ENCODE measurements around the gene NTNG1.

The NTNG1 gene

DNA sequence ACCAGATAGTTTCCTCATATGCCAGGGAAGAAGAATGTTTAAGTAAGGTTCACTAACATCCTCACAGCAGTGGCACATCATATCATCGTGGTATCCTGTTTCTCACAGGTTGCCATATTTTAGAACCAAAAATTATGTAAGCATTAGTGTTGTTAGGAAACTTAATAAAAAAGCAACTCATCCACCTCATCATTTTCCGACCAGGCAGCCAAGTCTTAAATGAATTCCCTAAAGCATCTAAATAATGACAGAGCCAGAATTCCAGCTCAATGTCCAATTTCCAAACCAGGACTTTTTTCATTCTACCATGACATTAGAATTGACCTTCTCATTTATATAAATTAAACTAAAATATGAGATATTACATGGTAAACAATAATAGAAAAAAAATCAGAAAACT lies 272.7 kb downstream of the NTNG1 start:
- DNase-seq (ENCODE audit: low spot score): no peak

DNA sequence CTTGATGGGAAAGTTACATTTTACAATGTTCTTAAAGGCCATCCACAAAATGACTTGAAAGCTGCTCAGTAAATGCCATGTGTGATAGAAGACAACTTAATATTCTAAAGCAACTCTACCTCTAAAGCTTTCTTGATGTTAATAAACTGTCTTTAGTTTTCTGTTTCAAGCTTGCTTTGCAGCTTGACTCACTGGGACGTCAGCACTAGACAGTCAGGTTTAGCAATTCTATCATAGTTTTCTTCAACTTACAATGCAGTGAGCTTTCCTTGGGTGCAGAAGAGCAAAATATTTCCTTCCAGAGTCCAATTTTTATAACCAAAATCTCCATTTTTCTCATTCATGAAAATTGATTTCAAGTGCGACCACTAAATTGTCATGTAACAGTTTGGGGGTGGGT lies 273.1 kb downstream of the NTNG1 start:
- DNase-seq (ENCODE audit: low spot score): no peak

DNA sequence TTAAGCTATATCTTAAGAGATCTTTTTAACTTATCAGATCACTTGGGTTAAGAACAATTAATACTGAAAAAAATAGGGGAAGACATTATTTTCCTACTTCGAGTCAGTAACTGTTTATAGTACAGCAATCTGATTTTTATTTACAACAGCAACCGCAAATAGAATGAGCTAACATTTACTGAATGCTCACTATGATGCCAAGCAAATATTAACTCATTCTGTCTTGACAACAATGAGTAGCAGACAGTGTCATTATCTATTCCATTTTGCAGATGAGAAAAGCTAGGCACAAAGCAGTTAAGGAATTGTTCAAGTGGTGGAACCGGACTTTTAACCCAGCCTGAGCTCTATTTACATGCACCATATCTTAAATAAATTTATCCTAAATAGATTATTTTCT lies 273.7 kb downstream of the NTNG1 start:
- DNase-seq (ENCODE audit: low spot score): no peak

DNA sequence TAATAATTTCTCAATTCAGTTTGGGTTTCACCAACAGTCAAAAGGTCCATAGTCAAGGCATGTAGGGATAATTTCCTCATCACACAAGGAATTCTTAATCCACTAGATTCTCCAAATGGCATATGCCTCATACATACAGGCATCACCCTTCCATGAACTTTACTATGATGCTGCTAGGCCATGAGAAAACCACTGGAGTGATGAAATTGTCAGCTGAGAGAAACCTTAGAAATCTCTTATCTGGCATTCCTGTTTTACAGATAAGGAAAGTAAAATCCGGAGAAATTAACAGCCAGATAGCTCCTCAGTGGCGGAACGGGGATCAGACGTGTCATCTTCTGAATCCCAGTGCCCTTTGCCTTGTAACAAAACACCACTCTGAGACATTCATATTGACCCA lies 274.4 kb downstream of the NTNG1 start:
- no peak for DNase-seq (ENCODE audit: low spot score)

DNA sequence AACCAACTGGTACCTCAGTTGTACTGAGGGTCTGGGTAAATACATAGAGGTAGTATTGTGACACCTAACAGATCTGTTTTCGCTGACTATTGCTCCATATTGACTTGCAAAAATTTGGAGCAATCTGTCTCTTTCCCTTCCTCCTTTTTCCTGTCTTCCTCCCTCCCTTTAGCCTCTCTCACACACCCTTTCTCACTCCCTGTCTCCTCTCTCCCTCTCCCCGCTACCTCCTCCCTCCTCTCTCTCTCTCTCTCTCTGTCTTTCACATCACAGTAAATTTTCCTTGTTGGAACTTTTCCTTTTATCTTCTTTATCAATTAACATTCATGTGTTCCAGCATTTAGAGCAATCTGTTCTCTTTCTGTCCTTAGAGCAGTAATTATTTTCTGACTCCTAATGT lies 278.2 kb downstream of the NTNG1 start:
- DNase-seq (ENCODE audit: low spot score): no peak

DNA sequence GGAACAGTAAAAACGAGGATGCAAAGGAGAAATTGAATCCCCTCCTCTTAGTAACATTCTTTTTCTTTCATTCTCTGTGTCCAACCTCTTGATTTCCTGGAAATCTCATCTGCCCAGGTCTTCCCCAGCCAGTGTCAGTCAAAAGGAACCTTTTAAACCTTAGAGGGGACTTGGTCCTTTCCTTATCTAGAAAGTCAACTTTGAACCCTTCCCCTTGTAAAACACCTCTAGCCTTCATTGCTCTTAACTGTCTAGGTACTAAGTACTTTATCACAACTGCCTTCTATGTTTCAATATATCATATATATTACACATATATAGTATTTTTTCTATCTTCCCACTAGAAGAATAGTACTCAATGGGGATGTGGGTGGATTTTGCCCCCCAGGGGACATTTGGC lies 282.1 kb downstream of the NTNG1 start:
- no peak for DNase-seq (ENCODE audit: low spot score)

DNA sequence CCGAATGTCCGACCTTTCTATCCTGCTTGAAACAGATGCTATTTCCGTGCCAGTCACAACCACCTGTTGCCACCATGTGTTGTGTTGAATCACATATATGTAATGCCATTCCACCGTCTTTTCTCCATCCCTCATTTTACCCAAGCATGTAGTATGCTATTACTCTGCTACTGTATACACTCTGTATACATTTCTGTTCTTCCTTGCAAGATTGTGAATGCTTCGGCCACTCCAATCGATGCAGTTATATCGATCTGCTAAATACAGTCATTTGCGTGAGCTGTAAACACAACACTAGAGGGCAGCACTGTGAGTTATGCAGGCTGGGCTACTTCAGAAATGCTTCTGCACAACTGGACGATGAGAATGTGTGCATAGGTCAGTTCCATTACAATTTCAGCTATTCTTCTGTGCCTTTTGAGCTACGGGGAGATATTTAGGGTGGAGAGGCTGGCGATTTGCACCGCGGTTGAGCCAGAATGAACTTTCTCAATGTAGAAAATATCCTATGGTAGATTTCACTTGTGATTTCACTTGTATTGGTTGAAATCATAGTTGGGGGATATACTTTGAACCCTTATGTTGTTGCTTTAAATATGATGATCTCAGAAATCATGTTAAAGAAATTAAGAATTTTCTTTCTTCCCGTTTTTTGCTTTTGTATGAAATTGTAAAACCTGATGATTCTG lies 289.8 kb downstream of the NTNG1 start:
- DNase-seq (ENCODE audit: low spot score): peak; percentile 4

DNA sequence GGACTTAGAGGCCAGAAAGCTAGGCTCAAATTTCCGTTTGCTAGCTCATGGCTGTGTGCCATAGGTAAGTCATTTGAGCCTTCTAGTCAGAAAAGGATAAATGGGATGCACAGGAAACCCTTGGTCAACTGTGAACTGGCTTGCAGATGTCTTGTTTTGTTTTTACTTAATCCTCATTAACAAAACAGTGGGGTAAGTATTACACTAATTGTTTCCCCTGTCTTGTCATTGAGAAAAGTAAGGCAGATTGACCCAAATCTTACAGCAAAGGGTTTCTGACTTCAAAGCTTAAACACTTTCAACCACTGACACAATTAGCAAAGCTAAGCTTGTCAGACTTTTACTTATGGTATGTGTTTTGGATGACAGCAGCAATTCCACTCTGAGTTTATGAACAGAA lies 291.3 kb downstream of the NTNG1 start:
- no peak for DNase-seq (ENCODE audit: low spot score)

DNA sequence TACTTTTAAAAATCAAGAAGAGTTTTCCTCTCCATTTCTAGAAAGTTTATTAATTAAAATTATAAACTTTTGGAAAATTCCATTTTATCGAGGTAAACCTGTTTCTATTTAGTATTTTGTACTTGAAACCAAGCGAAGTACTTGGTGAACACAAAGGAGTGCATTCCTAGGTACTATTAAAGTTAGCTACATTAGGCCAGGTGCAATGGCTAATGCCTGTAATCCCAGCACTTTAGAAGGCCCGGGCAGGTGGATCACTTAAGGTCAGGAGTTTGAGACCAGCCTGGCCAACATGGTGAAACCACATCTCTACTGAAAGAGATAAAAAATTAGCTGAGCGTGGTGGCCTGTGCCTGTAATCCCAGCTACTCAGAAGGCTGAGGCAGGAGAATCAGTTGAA lies 292.2 kb downstream of the NTNG1 start:
- no peak for DNase-seq (ENCODE audit: low spot score)

DNA sequence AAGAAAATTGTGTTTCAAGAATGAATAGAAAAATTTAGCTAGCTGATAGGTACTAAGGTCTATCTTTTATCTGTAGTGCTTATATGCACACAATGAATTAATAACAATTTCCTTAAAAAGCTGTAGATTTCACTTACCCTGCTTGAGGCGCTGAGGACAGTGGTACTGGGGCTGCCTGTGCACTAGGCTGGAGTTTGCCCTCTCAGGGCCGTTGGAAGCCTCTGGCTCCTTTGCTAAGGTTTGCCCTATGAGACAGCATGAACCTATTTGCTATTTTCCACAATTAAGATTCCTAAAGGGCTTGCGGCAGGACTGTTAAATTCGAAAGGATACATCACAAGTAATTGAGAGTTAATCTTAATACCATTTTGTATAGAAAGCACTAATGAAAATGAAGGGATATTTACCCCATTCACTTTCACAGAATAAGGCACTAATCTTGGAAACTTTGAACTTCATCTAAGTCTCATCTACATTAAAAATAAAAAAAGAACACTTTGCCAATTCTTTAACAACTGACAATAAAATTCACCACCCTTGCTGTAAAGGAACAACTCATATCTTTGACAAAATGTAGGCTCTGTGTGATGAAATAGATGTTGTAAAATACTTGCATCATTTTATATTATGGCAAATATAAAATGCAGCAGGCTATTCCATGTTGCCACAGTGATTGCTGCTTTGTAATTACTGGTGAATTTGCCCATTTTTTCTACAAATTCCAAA lies 293.0 kb downstream of the NTNG1 start:
- no peak for DNase-seq (ENCODE audit: low spot score)

DNA sequence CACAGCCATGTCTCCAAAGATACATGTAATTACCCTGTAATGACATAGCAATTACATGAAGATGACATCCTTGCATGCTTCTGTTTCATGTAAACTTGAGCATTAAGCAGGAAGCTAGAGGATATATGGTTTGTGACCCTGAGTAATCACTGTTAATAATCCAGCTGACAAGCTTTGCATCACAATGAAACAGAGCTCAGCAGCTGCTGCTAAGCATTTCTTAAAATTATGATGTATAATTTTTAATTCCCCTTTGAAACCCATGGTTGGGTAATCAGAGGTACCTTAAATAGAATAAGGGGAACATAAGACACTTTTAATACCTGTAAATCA lies 293.5 kb downstream of the NTNG1 start:
- no peak for DNase-seq (ENCODE audit: low spot score)

DNA sequence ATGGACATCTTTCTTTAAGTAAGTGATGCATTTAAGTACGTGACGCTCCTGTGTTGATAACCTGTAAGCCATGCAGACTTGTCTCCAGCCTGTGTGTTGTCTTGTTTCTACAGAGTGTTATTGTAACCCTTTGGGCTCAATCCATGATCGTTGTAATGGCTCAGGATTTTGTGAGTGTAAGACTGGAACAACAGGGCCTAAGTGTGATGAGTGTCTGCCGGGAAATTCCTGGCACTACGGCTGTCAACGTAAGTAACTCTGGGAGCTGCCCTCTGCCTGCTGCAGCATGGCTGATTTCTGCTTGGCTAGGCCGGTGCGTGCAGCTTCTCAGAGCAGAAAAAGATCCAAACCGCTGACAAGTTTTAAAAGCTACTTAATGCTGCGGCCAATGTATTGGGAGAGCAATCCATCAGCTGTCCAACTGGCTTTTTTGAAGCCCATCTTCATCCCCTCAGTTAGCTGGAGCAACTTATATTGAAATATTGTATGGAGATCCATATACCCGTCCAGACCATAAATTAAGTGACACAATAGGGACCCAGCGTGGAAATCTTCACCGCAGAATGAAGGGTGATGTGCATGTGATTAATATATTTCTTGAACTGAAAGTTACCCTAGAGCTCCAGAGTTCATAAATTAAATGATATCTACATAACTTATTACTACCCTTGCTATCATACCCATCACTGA lies 295.9 kb downstream of the NTNG1 start:
- no peak for DNase-seq (ENCODE audit: low spot score)

DNA sequence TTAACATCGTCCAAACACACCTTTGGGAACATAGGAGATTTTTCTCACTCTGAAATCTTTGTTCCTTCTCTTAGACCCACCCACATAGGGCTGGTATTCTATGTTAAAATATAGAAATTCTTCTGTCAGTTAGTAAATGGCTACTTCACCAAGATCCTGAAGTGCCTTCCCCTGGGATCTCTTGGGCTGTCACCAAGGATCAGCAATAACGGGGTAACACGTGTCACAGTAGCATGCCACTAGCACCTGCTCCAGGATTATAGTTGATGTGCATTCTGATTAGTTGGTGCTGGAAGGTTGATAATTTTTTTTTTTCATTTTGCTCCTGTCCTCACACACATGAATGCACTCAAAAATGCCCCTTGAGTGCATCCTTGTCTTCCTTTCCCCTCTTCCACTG lies 298.7 kb downstream of the NTNG1 start:
- DNase-seq (ENCODE audit: low spot score): no peak

DNA sequence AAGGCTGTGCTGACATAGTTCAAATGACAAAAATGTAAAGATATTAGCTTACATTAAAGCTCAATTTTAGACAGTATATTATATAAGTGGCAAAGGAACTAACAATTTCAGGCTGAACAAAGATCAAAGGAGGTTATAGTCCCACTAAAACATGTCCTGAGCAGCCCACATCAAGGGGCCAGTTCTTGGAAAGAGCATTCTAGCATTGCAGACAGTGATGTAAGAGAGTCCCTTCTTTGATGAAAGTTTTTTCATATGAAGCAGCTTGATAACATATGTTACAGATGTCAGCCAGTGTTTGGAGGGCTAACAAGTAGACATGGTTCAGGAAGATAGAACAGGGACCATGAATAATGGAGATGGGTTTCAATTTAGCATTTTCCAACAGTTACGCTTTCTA lies 301.7 kb downstream of the NTNG1 start:
- DNase-seq (ENCODE audit: low spot score): no peak

DNA sequence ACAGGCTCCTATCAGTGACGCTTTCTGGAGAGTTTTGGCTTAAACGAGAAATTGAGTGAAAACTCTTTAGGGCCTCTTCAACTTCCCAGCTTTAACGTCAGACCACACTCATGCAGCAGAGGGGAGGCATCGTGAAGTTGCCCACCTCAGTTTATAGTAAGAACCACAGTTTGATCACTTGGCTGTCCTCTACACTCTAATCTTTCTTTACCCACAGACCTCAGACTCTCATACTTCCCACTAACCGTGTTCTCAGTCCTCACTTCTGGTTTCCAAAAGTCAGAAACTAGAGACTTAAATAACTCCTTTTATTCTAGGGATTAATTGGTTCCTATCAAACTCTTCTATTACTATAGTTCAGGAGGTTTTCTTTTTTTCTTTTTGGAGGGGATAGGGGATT lies 302.2 kb downstream of the NTNG1 start:
- no peak for DNase-seq (ENCODE audit: low spot score)

DNA sequence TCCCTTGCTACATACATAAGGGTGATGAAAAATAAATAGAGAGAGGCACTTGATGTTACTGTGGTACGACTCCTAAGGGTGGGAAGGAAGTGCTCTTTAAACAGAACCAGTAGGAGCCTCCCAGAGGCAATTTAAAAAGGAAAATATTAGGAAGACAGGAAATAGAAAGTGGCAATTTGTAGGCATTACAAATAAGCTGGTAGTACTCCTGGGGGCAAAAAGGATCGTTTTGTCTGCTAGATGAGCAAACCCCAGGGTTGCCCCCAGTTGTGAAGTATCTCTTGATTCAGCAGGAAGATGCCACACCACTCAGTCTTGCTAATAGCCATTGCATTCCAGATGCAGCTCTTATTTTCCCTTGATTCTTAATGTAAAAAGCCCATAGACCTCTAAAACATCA lies 303.0 kb downstream of the NTNG1 start:
- no peak for DNase-seq (ENCODE audit: low spot score)

DNA sequence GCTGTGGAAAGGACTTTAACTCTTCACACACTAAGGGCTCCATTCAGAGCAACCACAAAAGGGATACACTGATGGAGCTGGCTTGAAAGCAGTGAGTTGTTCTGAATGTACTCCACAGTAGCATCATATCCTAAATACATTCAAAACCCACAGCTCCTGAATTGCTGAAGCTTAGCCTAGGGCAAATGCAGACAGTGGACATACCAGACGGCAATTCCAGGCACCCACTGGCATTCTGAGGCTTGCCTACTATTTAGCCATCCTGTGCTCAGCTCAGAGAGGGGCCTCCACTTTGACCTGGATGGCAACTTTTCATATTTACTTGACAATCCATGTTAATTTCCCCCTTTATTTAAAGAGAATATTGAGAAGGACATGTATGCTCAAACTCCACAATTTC lies 303.5 kb downstream of the NTNG1 start:
- DNase-seq (ENCODE audit: low spot score): no peak

DNA sequence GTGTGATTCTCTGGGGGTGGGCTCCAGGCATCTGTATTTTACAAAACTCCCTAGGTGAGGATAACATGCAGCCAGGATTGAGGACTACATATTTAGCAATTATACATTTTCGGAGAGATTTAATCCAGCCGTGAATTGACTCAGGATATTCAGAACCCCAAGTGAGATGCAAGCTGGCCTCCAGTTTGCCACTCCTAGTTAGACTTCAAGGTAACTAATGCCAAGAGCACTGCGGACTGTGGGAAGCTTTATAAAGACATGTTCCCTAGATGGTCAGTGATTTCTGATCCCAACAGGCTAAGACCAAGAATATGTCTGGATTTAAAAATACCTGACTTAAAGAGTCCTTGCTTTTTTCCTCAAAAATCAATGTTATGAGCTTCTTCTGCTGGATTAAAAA lies 308.5 kb downstream of the NTNG1 start:
- DNase-seq (ENCODE audit: low spot score): no peak

DNA sequence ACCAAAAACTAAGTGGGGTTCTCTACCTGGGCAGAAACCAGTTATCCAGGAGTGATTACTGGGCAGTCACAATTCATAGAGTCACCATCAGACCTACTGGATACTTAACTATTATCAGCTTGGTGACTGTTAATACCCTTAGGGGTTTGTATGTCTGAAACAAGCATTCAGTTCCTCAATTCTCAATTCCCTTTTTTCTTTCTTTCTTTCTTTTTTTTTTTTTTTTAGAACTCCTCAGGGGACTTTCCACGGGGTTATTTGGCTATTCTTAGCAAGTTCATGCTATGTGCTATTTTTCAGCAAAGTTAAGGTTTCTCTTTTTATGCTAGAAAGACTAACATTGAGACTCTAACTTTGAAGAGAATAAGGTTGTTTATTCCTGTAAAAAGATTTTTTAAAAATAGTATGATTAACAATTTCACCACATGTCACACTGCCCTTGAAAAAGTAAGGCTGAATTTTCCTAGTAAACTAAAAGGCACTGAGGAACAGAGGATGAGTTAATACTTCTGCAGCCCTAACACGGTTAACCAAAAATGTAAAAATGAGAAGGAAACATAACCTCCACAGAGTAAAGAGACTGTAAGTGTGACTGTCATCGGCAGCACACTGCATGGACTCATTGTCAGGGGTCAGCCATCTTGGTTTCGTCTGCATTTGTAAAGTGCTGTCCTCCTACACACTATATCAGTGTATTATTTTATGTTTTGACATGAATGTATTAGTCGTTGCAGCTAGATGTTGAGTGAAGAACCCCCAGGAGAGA lies 310.2 kb downstream of the NTNG1 start:
- no peak for DNase-seq (ENCODE audit: low spot score)

DNA sequence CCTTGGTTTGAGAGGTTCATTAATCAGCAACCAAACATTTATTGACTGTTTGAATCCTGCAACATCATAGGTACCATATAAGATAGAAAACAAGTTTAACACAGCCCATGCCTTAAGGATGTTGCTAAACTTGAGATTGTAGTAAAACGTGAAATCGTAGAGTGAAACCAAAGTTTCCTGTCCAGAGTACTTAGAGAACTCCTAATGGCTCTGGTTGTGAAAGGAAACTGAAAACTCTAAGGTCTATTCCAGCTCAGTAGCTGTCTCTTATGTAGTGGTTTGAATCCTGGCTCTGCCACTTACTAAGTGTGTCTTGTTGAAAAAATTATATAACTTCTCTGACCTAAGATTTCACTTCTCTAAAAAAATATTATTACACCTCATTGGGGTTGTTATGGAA lies 310.9 kb downstream of the NTNG1 start:
- DNase-seq (ENCODE audit: low spot score): no peak

DNA sequence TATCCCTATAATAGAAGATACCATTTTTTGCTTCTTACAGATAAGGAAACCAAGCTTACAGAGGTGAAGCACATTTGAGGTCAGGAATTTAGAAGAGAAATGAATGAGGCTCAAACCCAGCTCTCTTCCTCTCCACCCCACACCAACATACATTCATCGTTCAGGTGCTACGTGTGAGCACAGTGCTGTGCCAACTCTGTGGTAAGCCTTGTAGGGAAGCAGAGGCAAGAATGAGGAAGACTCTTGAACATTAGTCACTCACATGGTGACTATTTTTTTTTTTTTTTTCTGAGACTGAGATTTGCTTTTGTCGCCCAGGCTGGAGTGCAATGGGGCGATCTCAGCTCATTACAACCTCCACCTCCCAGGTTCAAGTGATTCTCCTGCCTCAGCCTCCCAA lies 314.0 kb downstream of the NTNG1 start:
- no peak for DNase-seq (ENCODE audit: low spot score)

DNA sequence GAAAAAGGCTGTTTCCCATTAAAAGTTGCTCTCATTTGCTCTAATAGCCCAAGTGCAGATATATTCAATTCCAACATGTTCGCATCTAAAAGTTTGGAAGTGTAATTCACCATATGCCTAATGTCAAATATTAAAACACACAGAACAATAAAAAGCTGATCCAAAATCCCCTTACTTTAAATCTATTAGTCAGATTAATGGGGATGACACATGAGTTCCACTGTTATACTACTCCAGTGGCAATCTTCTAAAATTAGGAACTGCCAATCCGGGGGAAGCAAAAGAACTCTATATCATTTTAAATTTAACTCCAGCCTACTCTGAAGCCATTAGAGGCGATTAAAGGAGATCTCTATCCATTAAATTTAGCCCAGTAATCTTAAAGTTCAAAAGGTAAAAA lies 317.1 kb downstream of the NTNG1 start:
- no peak for DNase-seq (ENCODE audit: low spot score)
